Neural cell (in vitro differentiated cells): ENCODE results near the gene HIPK4.

ENCODE experiments used
- CTCF ChIP-seq: fragments of 450-650 bp; IDR thresholded peaks from 2 replicates; pipeline ENCODE4 v1.5.1; 2014; ENCODE audit warnings: antibody characterized with exemption, mild to moderate bottlenecking, moderate library complexity; ENCODE audit not compliant: poor library complexity, severe bottlenecking
- EZH2 ChIP-seq: fragments of 200-600, 300-800 bp; shearing (Covaris generic), sonication (generic); IDR thresholded peaks from 2 replicates; pipeline ENCODE4 v1.6.1; 2014; ENCODE audit warnings: antibody characterized with exemption, low read length, borderline replicate concordance, mild to moderate bottlenecking; ENCODE audit not compliant: insufficient read depth, poor library complexity, severe bottlenecking
- POLR2AphosphoS5 ChIP-seq: IDR thresholded peaks from 2 replicates; pipeline ENCODE4 v1.6.1; 2012
- RAD21 ChIP-seq: fragments of 450-650 bp; conservative IDR thresholded peaks from 2 replicates; pipeline ENCODE4 v1.6.1; 2014; ENCODE audit warnings: antibody characterized with exemption, mild to moderate bottlenecking, moderate library complexity

DNA sequence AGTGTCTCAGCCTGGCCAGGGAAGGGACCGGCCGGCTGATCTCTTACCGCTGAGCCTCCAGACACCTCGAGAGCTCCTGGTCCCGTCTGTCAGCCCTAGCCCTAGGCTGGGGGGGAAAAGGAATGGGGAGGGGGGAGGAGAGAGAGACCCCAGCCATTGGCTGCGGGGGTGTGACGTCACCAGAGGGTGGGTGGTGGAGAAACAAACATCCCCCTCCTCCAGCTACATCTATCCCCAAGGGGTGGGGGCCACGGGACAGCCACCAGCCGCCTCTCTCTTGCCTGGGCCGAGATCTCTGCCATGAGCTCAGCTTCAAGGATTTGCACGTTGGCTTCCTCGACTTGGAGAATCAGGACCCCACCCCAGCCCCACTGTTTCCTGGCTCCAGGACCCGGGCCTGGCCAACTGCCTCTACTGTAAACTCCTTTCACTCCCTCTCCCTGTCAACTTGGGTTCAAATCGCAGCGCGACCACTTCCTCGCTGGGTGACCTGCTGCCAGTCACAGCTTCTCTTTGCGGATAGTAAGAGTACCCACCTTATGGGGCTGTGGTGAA is 23.4 kb upstream of the HIPK4 start, which contains the start of gene PRX:
- TF ChIP-seq CTCF, result no peak
- TF ChIP-seq RAD21, result no peak
- TF ChIP-seq POLR2AphosphoS5, result no peak
- no peak for TF ChIP-seq EZH2
